GM12878 (cell line): ENCODE results near the gene KPNA3. TPM values are rescaled to one million over a fixed set of nuclear protein-coding genes. Genes with fewer than 3 reads are reported as not detected.

Experiments used
- ATAC-seq: fragments of 200-7000 bp; cut with Tn5 transposase; 3 replicates; pipeline ENCODE4 v1.9.1; 2020; ENCODE audit warnings: mild to moderate bottlenecking, moderate library complexity
- BruUV-seq: library from RNA; stranded (reverse); fragments of 400-500 nt; replicated peaks from 2 replicates; lab custom pipeline; 2021; lab: Mats Ljungman, UMichigan
- CTCF ChIA-PET: fragments of 300-600 bp; sonication (Branson Sonifier 250); formaldehyde crosslinking; extraction: SDS; loops from one replicate; lab custom pipeline; 2021; ENCODE audit warnings: inconsistent platforms; lab: Yijun Ruan, JAX
- POLR2A ChIA-PET: fragments of 350-600 bp; formaldehyde crosslinking; extraction: SDS; loops from one replicate; lab custom pipeline; 2021; ENCODE audit warnings: inconsistent platforms; lab: Charles Lee
- RAD21 ChIA-PET: fragments of 300-600 bp; sonication (Branson Sonifier 250); formaldehyde crosslinking; loops from one replicate; lab custom pipeline; 2023; ENCODE audit warnings: antibody characterized with exemption; ENCODE audit not compliant: unreplicated experiment; lab: Charles Lee
- SMC1A ChIA-PET: fragments of 300-600 bp; sonication (Branson Sonifier 250); formaldehyde crosslinking; loops from one replicate; lab custom pipeline; 2023; ENCODE audit not compliant: unreplicated experiment, uncharacterized antibody; lab: Charles Lee
- DNase-seq: peaks from one replicate; pipeline ENCODE4 v3.0.0-alpha.2; 2011; ENCODE audit warnings: low read depth, low spot score
- FAIRE-seq: peaks from 3 replicates; lab custom pipeline; 2011; peaks lifted over from hg19 to GRCh38; lab: Jason Lieb, UNC
- H2AFZ ChIP-seq: 2 replicates; pipeline ENCODE4 v1.6.0; 2011; ENCODE audit warnings: low read depth, low read length, control low read depth; ENCODE audit not compliant: control insufficient read depth
- H3K27ac ChIP-seq: 2 replicates; pipeline ENCODE4 v1.5.1; 2011; ENCODE audit warnings: control low read depth; ENCODE audit not compliant: control insufficient read depth, insufficient read depth
- H3K27me3 ChIP-seq, 2 experiments: replicated peaks in 1 of 2; 2 replicates each; pipeline versions ENCODE4 v1.6.0 to v1.6.1; 2011; ENCODE audit warnings: low read length in 1 of 2; ENCODE audit not compliant: control insufficient read depth in 2 of 2, insufficient read depth in 2 of 2
- H3K36me3 ChIP-seq, 2 experiments: 2 replicates each; pipeline ENCODE4 v1.5.1; 2011; ENCODE audit warnings: low read length in 1 of 2; ENCODE audit not compliant: control insufficient read depth in 2 of 2, insufficient read depth in 2 of 2
- H3K4me1 ChIP-seq: 2 replicates; pipeline ENCODE4 v1.6.1; 2011; ENCODE audit warnings: mild to moderate bottlenecking, low read length, moderate library complexity, mixed read lengths; ENCODE audit not compliant: control insufficient read depth, insufficient read depth
- H3K4me2 ChIP-seq: 2 replicates; pipeline ENCODE4 v1.6.0; 2011; ENCODE audit warnings: control low read depth; ENCODE audit not compliant: control insufficient read depth, insufficient read depth
- H3K4me3 ChIP-seq: fragments of 200-600 bp; sonication (generic); 2 replicates; pipeline ENCODE4 v1.5.1; 2016
- H3K79me2 ChIP-seq: 2 replicates; pipeline ENCODE4 v1.6.0; 2011; ENCODE audit warnings: low read length; ENCODE audit not compliant: control insufficient read depth, insufficient read depth
- H3K9ac ChIP-seq: 2 replicates; pipeline ENCODE4 v1.8.0; 2011; ENCODE audit warnings: low read length, control low read depth, mixed read lengths; ENCODE audit not compliant: control insufficient read depth, insufficient read depth
- H3K9me3 ChIP-seq: replicated peaks from 3 replicates; pipeline ENCODE4 v1.5.1; 2011; ENCODE audit warnings: mild to moderate bottlenecking, low read length; ENCODE audit not compliant: control insufficient read depth, insufficient read depth
- H4K20me1 ChIP-seq: 2 replicates; pipeline ENCODE4 v1.6.0; 2011; ENCODE audit not compliant: control insufficient read depth, insufficient read depth
- CHD4 ChIP-seq: fragments of 200-600 bp; sonication (generic); IDR thresholded peaks from 2 replicates; pipeline ENCODE4 v1.6.1; 2016; ENCODE audit warnings: mild to moderate bottlenecking
- E2F8 ChIP-seq: fragments of 450-650 bp; IDR thresholded peaks from 2 replicates; pipeline ENCODE4 v1.6.1; 2018; ENCODE audit warnings: mild to moderate bottlenecking, low read depth, moderate library complexity; ENCODE audit not compliant: partially characterized antibody
- PKNOX1 ChIP-seq: fragments of 450-650 bp; IDR thresholded peaks from 2 replicates; pipeline ENCODE4 v1.6.1; 2016; ENCODE audit warnings: mild to moderate bottlenecking
- POLR2AphosphoS2 ChIP-seq: IDR thresholded peaks from 2 replicates; pipeline ENCODE4 v1.6.1; 2011; ENCODE audit warnings: low read depth, mild to moderate bottlenecking, low read length, improper control_type of control experiment, moderate library complexity
- TARDBP ChIP-seq: IDR thresholded peaks from 2 replicates; pipeline ENCODE4 v1.6.1; 2016; ENCODE audit warnings: borderline replicate concordance
- ZBTB4 ChIP-seq: fragments of 450-650 bp; formaldehyde crosslinking; IDR thresholded peaks from 2 replicates; pipeline ENCODE4 v1.4.0; 2022; ENCODE audit warnings: mild to moderate bottlenecking, moderate library complexity
- ZNF207 ChIP-seq: fragments of 450-650 bp; IDR thresholded peaks from 2 replicates; pipeline ENCODE4 v1.6.1; 2014; ENCODE audit warnings: antibody characterized with exemption, mild to moderate bottlenecking, borderline replicate concordance
- ZNF274 ChIP-seq: IDR thresholded peaks from one replicate; pipeline ENCODE4 v1.8.0; 2011; ENCODE audit not compliant: insufficient read length, insufficient read depth
- WGBS: methylation state at CpG from one replicate; pipeline ENCODE4 v1.1.6; 2016; ENCODE audit warnings: low lambda C conversion rate; ENCODE audit not compliant: insufficient replicate concordance, insufficient coverage; ENCODE audit errors: missing lambda C conversion rate; 5-methylcytosine and 5-hydroxymethylcytosine counted together
- in situ Hi-C: fragments of 300-500 bp; cut with MboI; formaldehyde crosslinking; loops from 9 replicates; pipeline ENCODE4 v1.14.3; 2018; ENCODE audit warnings: mixed read lengths
- intact Hi-C: fragments of 100-400 bp; cut with micrococcal nuclease; formaldehyde crosslinking; loops from one replicate; pipeline ENCODE4 v1.14.2; 2022; ENCODE audit not compliant: unreplicated experiment
- polyA plus RNA-seq, 11 experiments: library from polyadenylated mRNA; depleted of rRNA in 4 of 11; unstranded in 6 of 11; stranded (reverse) in 5 of 11; fragments of >200 nt; fragmentation: Nextera tagmentation in 4 of 11; fragmentation: Illumina TruSeq in 1 of 11; extraction: Ambion mirVana in 4 of 11; extraction: Trizol in 1 of 11; gene quantifications; 1 replicate in 1 of 11; 2 replicates in 10 of 11; pipeline versions ENCODE4 v1.2.1 to v1.2.3, GENCODE V29; 2011 to 2016; ENCODE audit warnings: inconsistent platforms in 2 of 11, missing spikeins in 2 of 11, low read depth in 1 of 11
- total RNA-seq, 4 experiments: library from RNA; depleted of rRNA in 3 of 4; stranded (reverse); fragments of >200 nt in 3 of 4; fragmentation: Illumina TruSeq in 1 of 4; extraction: Trizol in 1 of 4; gene quantifications; 2 replicates each; pipeline versions ENCODE4 v1.2.1 to v1.2.3, GENCODE V29; 2013 to 2021

Gene KPNA3
- total and polyA plus RNA-seq, 10 of the 15 experiments (the other 5 are each of a cell fraction or from before 2014, with no cell fraction given) = 23.3 to 50.5 (median 31.1) TPM

GRCh38 chr13:49652355-49653305 is 139.9 kb downstream of the KPNA3 start (continued):
- no peak for TF ChIP-seq ZBTB4 (CRISPR knock-in tag)
- no peak for TF ChIP-seq ZNF207
- TF ChIP-seq PKNOX1 = no peak

- in situ Hi-C loops = loop anchor here (25.0 kb wide), 1 partner anchor 1411 kb away; no protein-coding TSS in a partner anchor
- CTCF ChIA-PET = no interaction called here
- BruUV-seq = no TSS peak
- TF ChIP-seq E2F8 (no peak), TARDBP (no peak), POLR2AphosphoS2 (no peak), ZNF274 (no peak), CHD4 (no peak)
Observed at GRCh38 chr13:49651570-49652354, 140.7 kb downstream of the KPNA3 start.

More at GRCh38 chr13:49651570-49652354, 140.7 kb downstream of the KPNA3 start:
- Histone ChIP-seq H3K4me1 (no peaks in the 10 kb centered on the region), H3K9ac (no peak overlapping the region), H4K20me1 (no peaks in the 10 kb centered on the region), H3K9me3 (no peaks in the 10 kb centered on the region), H2AFZ (no peak overlapping the region), H3K27me3 (no peaks in the 10 kb centered on the region), H3K4me2 (no peak overlapping the region), H3K4me3 (no peak overlapping the region), H3K36me3 (no peaks in the 10 kb centered on the region), H3K79me2 (no peaks in the 10 kb centered on the region), H3K27ac (no peak overlapping the region)
- FAIRE-seq = no peak
- RAD21 ChIA-PET = no interaction called here
- intact Hi-C loops = loop anchor here (5.0 kb wide), 2 partner anchors 196 to 1196 kb away; no protein-coding TSS in a partner anchor
- ATAC-seq = no peak
- no peak for DNase-seq
- SMC1A ChIA-PET = no interaction called here
- 87% methylated on average over 17 of the region's 17 CpGs for WGBS
- POLR2A ChIA-PET = no interaction called here
